NCI-H2029 (cell line): ENCODE results near the gene SHISA7.
"Not testable (repeated sequence)": the region's sequence is repeated elsewhere in the genome, so short reads cannot be mapped to it uniquely, and the experiment has no call there.

Experiments used
- DNase-seq: peaks from one replicate; lab custom pipeline; 2025; lab: John Stamatoyannopoulos, UW

The SHISA7 gene

GRCh38 chr19:55463583-55464031 is 20.5 kb upstream of the SHISA7 start:
- no peak for DNase-seq

GRCh38 chr19:55462722-55463121 is 19.6 kb upstream of the SHISA7 start:
- DNase-seq, result no peak

GRCh38 chr19:55461974-55462626 is 19.0 kb upstream of the SHISA7 start:
- DNase-seq, result no peak

- DNase-seq, result peak; percentile 99
Observed at GRCh38 chr19:55461259-55461973, 18.3 kb upstream of the SHISA7 start, which contains the start of gene ISOC2. TSS of gene ISOC2 (minus strand) at chr19:55461642. CDS start at chr19:55456486, 5,156 bp downstream.

GRCh38 chr19:55460670-55461258 is 17.7 kb upstream of the SHISA7 start:
- DNase-seq, result peak; percentile 51

GRCh38 chr19:55459950-55460657 is 17.0 kb upstream of the SHISA7 start:
- DNase-seq, result no peak

GRCh38 chr19:55459551-55459949 is 16.4 kb upstream of the SHISA7 start:
- no peak for DNase-seq

- DNase-seq, result no peak
Observed at GRCh38 chr19:55457683-55458457, 14.8 kb upstream of the SHISA7 start.

GRCh38 chr19:55456347-55456746 is 13.2 kb upstream of the SHISA7 start:
- no peak for DNase-seq

- DNase-seq, result no peak
Observed at GRCh38 chr19:55455576-55456235, 12.6 kb upstream of the SHISA7 start.

- DNase-seq, result no peak
Observed at GRCh38 chr19:55454787-55455243, 11.7 kb upstream of the SHISA7 start.

GRCh38 chr19:55453511-55454260 is 10.6 kb upstream of the SHISA7 start:
- no peak for DNase-seq

- DNase-seq, result peak; percentile 88
Observed at GRCh38 chr19:55452749-55453346, 9.7 kb upstream of the SHISA7 start.

GRCh38 chr19:55451965-55452748 is 9.1 kb upstream of the SHISA7 start:
- DNase-seq, result no peak

GRCh38 chr19:55451163-55451964 is 8.3 kb upstream of the SHISA7 start:
- DNase-seq, result no peak

- no peak for DNase-seq
Observed at GRCh38 chr19:55449469-55449868, 6.4 kb upstream of the SHISA7 start.

GRCh38 chr19:55448175-55448490 is 5.0 kb upstream of the SHISA7 start:
- DNase-seq, result not testable (repeated sequence)

GRCh38 chr19:55447421-55448174 is 4.5 kb upstream of the SHISA7 start:
- no peak for DNase-seq
